Neural progenitor cell (in vitro differentiated cells): Measurements from ENCODE around the gene TAGLN3. TPM values are rescaled to one million over a fixed set of nuclear protein-coding genes. Genes with fewer than 3 reads are reported as not detected.

Experiments used
- DNase-seq: peaks from one replicate; pipeline ENCODE4 v3.0.0-alpha.2; 2016; ENCODE audit warnings: low spot score
- H2AFZ ChIP-seq: fragments of 200-600 bp; sonication (generic); replicated peaks from 2 replicates; pipeline ENCODE4 v1.6.1; 2016; ENCODE audit warnings: antibody characterized with exemption
- H3F3A ChIP-seq: fragments of 200-600 bp; sonication (generic); 2 replicates; pipeline ENCODE4 v1.6.1; 2016; ENCODE audit warnings: antibody characterized with exemption, low read depth
- H3K27ac ChIP-seq: fragments of 200-600 bp; sonication (generic); 2 replicates; pipeline ENCODE4 v1.5.1; 2016; ENCODE audit warnings: mild to moderate bottlenecking
- H3K27me3 ChIP-seq: fragments of 200-600 bp; sonication (generic); 2 replicates; pipeline ENCODE4 v1.6.1; 2016; ENCODE audit warnings: mild to moderate bottlenecking, moderate library complexity
- H3K36me3 ChIP-seq: fragments of 200-600 bp; sonication (generic); 2 replicates; pipeline ENCODE4 v1.5.1; 2016
- H3K4me1 ChIP-seq: fragments of 200-600 bp; sonication (generic); 2 replicates; pipeline ENCODE4 v1.6.1; 2016; ENCODE audit warnings: mixed run types
- H3K4me2 ChIP-seq: fragments of 200-600 bp; sonication (generic); 2 replicates; pipeline ENCODE4 v1.6.1; 2016
- H3K4me3 ChIP-seq: fragments of 200-600 bp; sonication (generic); 2 replicates; pipeline ENCODE4 v1.5.1; 2016
- H3K79me2 ChIP-seq: fragments of 200-600 bp; sonication (generic); 2 replicates; pipeline ENCODE4 v1.6.1; 2016; ENCODE audit warnings: low read depth
- H3K9ac ChIP-seq: fragments of 200-600 bp; sonication (generic); 2 replicates; pipeline ENCODE4 v1.6.1; 2016
- H3K9me3 ChIP-seq: fragments of 200-600 bp; sonication (generic); 2 replicates; pipeline ENCODE4 v1.5.1; 2016; ENCODE audit warnings: low read depth
- H4K20me1 ChIP-seq: fragments of 200-600 bp; sonication (generic); 2 replicates; pipeline ENCODE4 v1.6.1; 2016; ENCODE audit warnings: low read depth
- H3K27ac Mint-ChIP-seq: 3 replicates; pipeline ENCODE4 v1.8.0; 2021; ENCODE audit warnings: mixed read lengths
- H3K27me3 Mint-ChIP-seq: 2 replicates; pipeline ENCODE4 v1.8.0; 2022; ENCODE audit warnings: low read depth, mild to moderate bottlenecking, inconsistent platforms, moderate library complexity, mixed read lengths; ENCODE audit not compliant: insufficient read depth
- H3K36me3 Mint-ChIP-seq: 3 replicates; pipeline ENCODE4 v1.8.0; 2021; ENCODE audit warnings: mixed read lengths
- H3K4me1 Mint-ChIP-seq: 3 replicates; pipeline ENCODE4 v1.8.0; 2021; ENCODE audit warnings: mixed read lengths
- H3K4me3 Mint-ChIP-seq: 3 replicates; pipeline ENCODE4 v1.8.0; 2021; ENCODE audit warnings: mild to moderate bottlenecking, moderate library complexity, mixed read lengths
- H3K9me3 Mint-ChIP-seq: 3 replicates; pipeline ENCODE4 v1.8.0; 2020; ENCODE audit warnings: mixed read lengths
- EZH2 ChIP-seq: fragments of 200-600 bp; sonication (generic); IDR thresholded peaks from 2 replicates; pipeline ENCODE4 v1.6.1; 2017; ENCODE audit warnings: antibody characterized with exemption, mild to moderate bottlenecking, moderate library complexity
- EZH2phosphoT487 ChIP-seq: fragments of 200-600 bp; sonication (generic); IDR thresholded peaks from 2 replicates; pipeline ENCODE4 v1.6.1; 2017; ENCODE audit warnings: antibody characterized with exemption
- total RNA-seq: library from RNA; depleted of rRNA; stranded (reverse); fragments of >200 nt; gene quantifications from 2 replicates; pipeline ENCODE4 v1.2.3, GENCODE V29; 2015; ENCODE audit warnings: low replicate concordance
- TF ChIP-seq, protein P1 (sequence below): fragments of 200-600 bp; sonication (generic); IDR thresholded peaks from 2 replicates; pipeline ENCODE4 v1.5.1; 2017; ENCODE audit warnings: antibody characterized with exemption, mild to moderate bottlenecking

The TAGLN3 gene
- total RNA-seq, 1 donor from 2014 or later: 46.6 TPM

GRCh38 chr3:112013784-112014143, 15.0 kb downstream of the TAGLN3 start:
- no peak overlapping the region for H2AFZ ChIP-seq
- no peak overlapping the region for H3K4me3 ChIP-seq
- H3K27me3 ChIP-seq: no peaks in the 10 kb centered on the region
- Mint-ChIP-seq H3K27me3 (no peaks in the 10 kb centered on the region), H3K4me3 (no peak overlapping the region), H3K4me1 (peaks cover 57% of the 10 kb centered on the region), H3K27ac (no peak overlapping the region), H3K9me3 (no peaks in the 10 kb centered on the region), H3K36me3 (peaks cover 39% of the 10 kb centered on the region)
- TF ChIP-seq EZH2 (no peak), EZH2phosphoT487 (no peak)
- TF ChIP-seq, protein P1, sequence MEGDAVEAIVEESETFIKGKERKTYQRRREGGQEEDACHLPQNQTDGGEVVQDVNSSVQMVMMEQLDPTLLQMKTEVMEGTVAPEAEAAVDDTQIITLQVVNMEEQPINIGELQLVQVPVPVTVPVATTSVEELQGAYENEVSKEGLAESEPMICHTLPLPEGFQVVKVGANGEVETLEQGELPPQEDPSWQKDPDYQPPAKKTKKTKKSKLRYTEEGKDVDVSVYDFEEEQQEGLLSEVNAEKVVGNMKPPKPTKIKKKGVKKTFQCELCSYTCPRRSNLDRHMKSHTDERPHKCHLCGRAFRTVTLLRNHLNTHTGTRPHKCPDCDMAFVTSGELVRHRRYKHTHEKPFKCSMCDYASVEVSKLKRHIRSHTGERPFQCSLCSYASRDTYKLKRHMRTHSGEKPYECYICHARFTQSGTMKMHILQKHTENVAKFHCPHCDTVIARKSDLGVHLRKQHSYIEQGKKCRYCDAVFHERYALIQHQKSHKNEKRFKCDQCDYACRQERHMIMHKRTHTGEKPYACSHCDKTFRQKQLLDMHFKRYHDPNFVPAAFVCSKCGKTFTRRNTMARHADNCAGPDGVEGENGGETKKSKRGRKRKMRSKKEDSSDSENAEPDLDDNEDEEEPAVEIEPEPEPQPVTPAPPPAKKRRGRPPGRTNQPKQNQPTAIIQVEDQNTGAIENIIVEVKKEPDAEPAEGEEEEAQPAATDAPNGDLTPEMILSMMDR: no peak
- H3K9me3 ChIP-seq: no peaks in the 10 kb centered on the region
- H3K9ac ChIP-seq: no peak overlapping the region
- H3K27ac ChIP-seq: no peak overlapping the region
- no peaks in the 10 kb centered on the region for H3K36me3 ChIP-seq
- H3F3A ChIP-seq: peaks cover 20% of the 10 kb centered on the region
- H4K20me1 ChIP-seq: peaks cover 16% of the 10 kb centered on the region
- no peaks in the 10 kb centered on the region for H3K4me1 ChIP-seq
- no peak overlapping the region for H3K4me2 ChIP-seq
- H3K79me2 ChIP-seq: no peaks in the 10 kb centered on the region
- no peak for DNase-seq

GRCh38 chr3:112017091-112017490, 18.4 kb downstream of the TAGLN3 start:
- Mint-ChIP-seq H3K4me1 (peaks cover 64% of the 10 kb centered on the region), H3K27ac (peak overlapping the region; percentile 8), H3K4me3 (no peak overlapping the region), H3K27me3 (peaks cover 4% of the 10 kb centered on the region), H3K9me3 (peaks cover 10% of the 10 kb centered on the region), H3K36me3 (peaks cover 10% of the 10 kb centered on the region)
- H2AFZ ChIP-seq: no peak overlapping the region
- H3K9me3 ChIP-seq: no peaks in the 10 kb centered on the region
- peaks cover 20% of the 10 kb centered on the region for H3K4me1 ChIP-seq
- DNase-seq: no peak
- H3K4me3 ChIP-seq: no peak overlapping the region
- no peak overlapping the region for H3K9ac ChIP-seq
- no peaks in the 10 kb centered on the region for H3K36me3 ChIP-seq
- H4K20me1 ChIP-seq: no peaks in the 10 kb centered on the region
- no peaks in the 10 kb centered on the region for H3K27me3 ChIP-seq
- peaks cover 36% of the 10 kb centered on the region for H3F3A ChIP-seq
- H3K27ac ChIP-seq: no peak overlapping the region
- TF ChIP-seq EZH2 (no peak), EZH2phosphoT487 (no peak)
- TF ChIP-seq, protein P1: no peak
- H3K79me2 ChIP-seq: no peaks in the 10 kb centered on the region
- H3K4me2 ChIP-seq: no peak overlapping the region

DNA sequence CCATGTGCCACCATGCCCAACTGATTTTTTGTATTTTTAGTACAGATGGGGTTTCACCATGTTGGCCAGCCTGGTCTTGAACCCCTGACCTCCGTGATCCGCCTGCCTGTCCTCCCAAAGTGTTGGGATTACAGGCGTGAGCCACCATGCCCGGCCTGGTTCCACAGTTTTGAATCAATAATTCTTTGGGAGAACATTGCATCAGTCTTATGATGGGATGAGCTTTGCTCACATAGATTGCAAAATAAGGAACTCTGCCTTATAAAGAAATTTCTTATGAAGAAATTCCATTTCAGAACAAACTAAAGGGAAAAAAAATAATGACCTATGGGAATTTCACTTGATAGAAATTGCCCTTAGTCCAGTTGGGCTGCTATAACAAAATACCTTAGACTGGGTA, 20.0 kb downstream of the TAGLN3 start:
- no peak overlapping the region for H2AFZ ChIP-seq
- H3K79me2 ChIP-seq: no peaks in the 10 kb centered on the region
- H3K27me3 ChIP-seq: no peaks in the 10 kb centered on the region
- no peaks in the 10 kb centered on the region for H3K9me3 ChIP-seq
- H3K9me3 Mint-ChIP-seq: peaks cover 22% of the 10 kb centered on the region
- no peaks in the 10 kb centered on the region for H4K20me1 ChIP-seq
- peaks cover 9% of the 10 kb centered on the region for H3K36me3 Mint-ChIP-seq
- H3K27ac ChIP-seq: no peak overlapping the region
- H3K4me1 Mint-ChIP-seq: peaks cover 57% of the 10 kb centered on the region
- H3K4me3 Mint-ChIP-seq: no peak overlapping the region
- no peak for DNase-seq
- H3K4me2 ChIP-seq: no peak overlapping the region
- H3K4me3 ChIP-seq: no peak overlapping the region
- H3K36me3 ChIP-seq: no peaks in the 10 kb centered on the region
- TF ChIP-seq, protein P1: no peak
- no peak for TF ChIP-seq EZH2
- TF ChIP-seq EZH2phosphoT487: no peak
- H3F3A ChIP-seq: peaks cover 24% of the 10 kb centered on the region
- H3K9ac ChIP-seq: no peak overlapping the region
- no peak overlapping the region for H3K27ac Mint-ChIP-seq
- peaks cover 10% of the 10 kb centered on the region for H3K27me3 Mint-ChIP-seq
- peaks cover 20% of the 10 kb centered on the region for H3K4me1 ChIP-seq
